Testis (tissue), 3 donors: ENCODE data around the gene KIAA1958. TPM values are rescaled to one million over a fixed set of nuclear protein-coding genes. Genes with fewer than 3 reads are reported as not detected.

Source experiments
- DNase-seq: peaks from one replicate; pipeline ENCODE4 v3.0.0-alpha.2; 2019
- H3K27ac ChIP-seq, 2 donors: fragments of 200-600 bp; sonication (generic); one replicate each; pipeline ENCODE4 v1.5.1; 2019
- H3K27me3 ChIP-seq: fragments of 200-600 bp; sonication (generic); one replicate; pipeline ENCODE4 v1.5.1; 2019
- H3K36me3 ChIP-seq: fragments of 200-600 bp; sonication (generic); one replicate; pipeline ENCODE4 v1.5.1; 2017; ENCODE audit warnings: low read depth; ENCODE audit errors: missing control alignments
- H3K4me1 ChIP-seq: fragments of 200-600 bp; sonication (generic); one replicate; pipeline ENCODE4 v1.5.1; 2019
- H3K4me3 ChIP-seq, 2 donors: fragments of 200-600 bp; sonication (generic); one replicate each; pipeline ENCODE4 v1.5.1; 2017 to 2019
- H3K9me3 ChIP-seq: fragments of 200-600 bp; sonication (generic); one replicate; pipeline ENCODE4 v1.5.1; 2017
- CTCF ChIP-seq, 3 experiments: fragments of 450-650 bp in 2 of 3; fragments of 200-600 bp in 1 of 3; sonication (generic) in 1 of 3; IDR thresholded peaks; one replicate each; pipeline ENCODE4 v1.5.1; 2016 to 2019; ENCODE audit warnings: antibody characterized with exemption in 3 of 3, mild to moderate bottlenecking in 2 of 3, moderate library complexity in 1 of 3
- POLR2A ChIP-seq: fragments of 450-650 bp; IDR thresholded peaks from one replicate; pipeline ENCODE4 v1.6.1; 2017; ENCODE audit warnings: antibody characterized with exemption, mild to moderate bottlenecking, moderate library complexity
- WGBS, 2 donors: methylation state at CpG; one replicate each; pipeline ENCODE4 v1.1.5; 2018; 5-methylcytosine and 5-hydroxymethylcytosine counted together
- intact Hi-C: fragments of 100-400 bp; cut with DNase I; formaldehyde crosslinking; loops from one replicate; pipeline ENCODE4 v1.15.1; 2023; ENCODE audit warnings: low total_unique reads
- polyA plus RNA-seq: library from polyadenylated mRNA; stranded (reverse); fragments of 350-450 nt; fragmentation: Illumina TruSeq; extraction: RNeasy Lipid Tissue Mini Kit (QIAGEN cat#74804); gene quantifications from one replicate; pipeline ENCODE4 v1.2.3, GENCODE V29; 2014; ENCODE audit warnings: low read depth, low replicate concordance; ENCODE audit not compliant: insufficient read depth
- total RNA-seq, 2 donors: library from RNA; depleted of rRNA; stranded (reverse); fragments of >200 nt; gene quantifications; one replicate each; pipeline ENCODE4 v1.2.3, GENCODE V29; 2016

Gene KIAA1958
- total and polyA plus RNA-seq, 3 donors from 2014 or later: 14.5 to 74.8 (median 66.5) TPM

DNA sequence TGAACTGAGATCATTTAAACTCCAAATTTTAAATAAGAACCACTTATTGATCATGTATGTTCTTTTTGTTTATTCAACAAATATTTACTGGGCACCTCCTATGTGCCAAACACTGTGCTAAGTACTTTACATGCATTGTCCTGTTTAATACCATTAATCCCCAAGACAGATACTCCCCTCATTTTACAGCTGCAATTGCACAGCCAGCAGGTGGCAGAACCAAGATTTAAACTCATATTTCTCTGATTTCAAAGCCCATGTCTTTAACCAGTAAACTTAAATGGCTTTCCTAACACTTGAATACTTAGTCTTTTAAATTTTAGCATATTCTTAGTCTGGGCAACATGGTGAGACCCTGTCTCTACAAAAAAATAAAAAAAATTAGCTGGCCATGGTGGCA, 43.4 kb upstream of the KIAA1958 start:
- H3K27me3 ChIP-seq: no peaks in the 10 kb centered on the region
- TF ChIP-seq CTCF (IDR thresholded peaks at IDR 0.05) (peak; percentile 20 to 49 (median 43)), POLR2A (no peak)
- no peak overlapping the region for H3K4me3 ChIP-seq
- H3K36me3 ChIP-seq: no peaks in the 10 kb centered on the region
- intact Hi-C loops: no loop called here
- peak; percentile 37 for DNase-seq
- no peak overlapping the region for H3K27ac ChIP-seq
- H3K4me1 ChIP-seq: no peaks in the 10 kb centered on the region
- H3K9me3 ChIP-seq: no peaks in the 10 kb centered on the region

- Histone ChIP-seq H3K36me3 (no peaks in the 10 kb centered on the region), H3K9me3 (no peaks in the 10 kb centered on the region), H3K4me1 (no peaks in the 10 kb centered on the region), H3K27ac (no peak overlapping the region), H3K4me3 (no peak overlapping the region), H3K27me3 (no peaks in the 10 kb centered on the region)
- DNase-seq: no peak
- no peak for TF ChIP-seq POLR2A
- TF ChIP-seq CTCF (IDR thresholded peaks at IDR 0.05): no peak
- 70 to 94% methylated on average over 1 of the region's 1 CpG for WGBS, 2 donors
- intact Hi-C loops: no loop called here
Measured at GRCh38 chr9:112443636-112444035, 43.0 kb upstream of the KIAA1958 start.

DNA sequence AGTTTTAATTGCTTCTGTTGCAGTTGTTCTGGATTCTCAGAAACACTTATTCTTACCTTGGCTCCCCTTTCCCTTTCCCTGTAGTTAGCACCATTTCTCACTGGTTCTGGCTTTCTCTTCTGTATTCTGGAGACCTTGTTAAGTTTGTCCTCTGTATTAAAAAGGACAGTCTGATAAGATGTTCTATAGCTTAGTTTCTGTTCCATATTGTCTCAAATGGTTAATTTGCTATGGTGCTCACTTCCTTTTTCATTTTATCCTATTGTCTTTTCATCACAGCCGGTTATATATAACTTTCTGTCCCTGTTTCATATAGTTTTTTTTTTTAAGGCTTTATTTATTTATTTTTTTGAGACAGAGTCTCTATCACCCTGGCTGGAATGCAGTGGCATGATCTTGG, 41.4 kb upstream of the KIAA1958 start:
- Histone ChIP-seq H3K4me1 (no peaks in the 10 kb centered on the region), H3K27me3 (no peaks in the 10 kb centered on the region), H3K36me3 (no peaks in the 10 kb centered on the region), H3K4me3 (no peak overlapping the region), H3K9me3 (no peaks in the 10 kb centered on the region), H3K27ac (no peak overlapping the region)
- WGBS, 2 donors: 19 to 96% methylated on average over 1 of the region's 1 CpG
- no peak for TF ChIP-seq POLR2A
- no peak for TF ChIP-seq CTCF (IDR thresholded peaks at IDR 0.05)
- no peak for DNase-seq
- intact Hi-C loops: no loop called here

DNA sequence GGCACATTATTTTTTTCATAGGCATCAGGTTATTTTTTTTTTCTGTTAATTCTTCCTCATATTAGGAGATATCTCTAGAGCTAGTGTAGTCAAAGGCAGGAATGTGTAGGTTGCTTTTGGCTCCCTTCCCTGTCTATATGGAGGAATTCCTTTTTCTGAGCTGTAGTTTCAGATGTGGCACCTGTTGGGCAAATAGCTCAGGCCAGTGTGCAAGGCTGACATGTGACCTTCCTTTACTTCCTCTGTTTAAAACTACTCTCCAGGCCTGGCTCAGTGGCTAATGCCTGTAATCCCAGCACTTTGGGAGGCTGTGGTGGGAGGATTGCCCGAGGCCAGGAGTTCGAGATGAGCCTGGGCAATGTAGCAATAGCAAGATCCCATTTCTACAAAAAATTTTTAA, 40.5 kb upstream of the KIAA1958 start:
- H3K9me3 ChIP-seq: no peaks in the 10 kb centered on the region
- H3K36me3 ChIP-seq: no peaks in the 10 kb centered on the region
- no peaks in the 10 kb centered on the region for H3K27me3 ChIP-seq
- no peak for DNase-seq
- 93 to 94% methylated on average over 2 of the region's 2 CpGs for WGBS, 2 donors
- intact Hi-C loops: no loop called here
- no peaks in the 10 kb centered on the region for H3K4me1 ChIP-seq
- no peak overlapping the region for H3K27ac ChIP-seq
- no peak overlapping the region for H3K4me3 ChIP-seq
- no peak for TF ChIP-seq POLR2A
- TF ChIP-seq CTCF (IDR thresholded peaks at IDR 0.05): no peak

- Histone ChIP-seq H3K27me3 (no peaks in the 10 kb centered on the region), H3K4me1 (no peaks in the 10 kb centered on the region), H3K9me3 (no peaks in the 10 kb centered on the region), H3K4me3 (no peak overlapping the region), H3K27ac (no peak overlapping the region), H3K36me3 (no peaks in the 10 kb centered on the region)
- WGBS, 2 donors: 82 to 92% methylated on average over 2 of the region's 2 CpGs
- TF ChIP-seq POLR2A: no peak
- no peak for TF ChIP-seq CTCF (IDR thresholded peaks at IDR 0.05)
- intact Hi-C loops: no loop called here
- no peak for DNase-seq
Measured at GRCh38 chr9:112446526-112446925, 40.1 kb upstream of the KIAA1958 start.
